Smooth muscle cell (in vitro differentiated cells): Measurements from ENCODE around the gene COQ8B. TPM values are rescaled to one million over a fixed set of nuclear protein-coding genes. Genes with fewer than 3 reads are reported as not detected.

Experiments
- DNase-seq: peaks from one replicate; lab custom pipeline; 2025; ENCODE audit not compliant: unreplicated experiment; lab: John Stamatoyannopoulos, UW
- H2AFZ ChIP-seq: fragments of 200-600 bp; sonication (generic); 2 replicates; pipeline ENCODE4 v1.6.0; 2016; ENCODE audit warnings: antibody characterized with exemption, low read depth, mild to moderate bottlenecking
- H3F3A ChIP-seq: fragments of 200-600 bp; sonication (generic); 2 replicates; pipeline ENCODE4 v1.6.0; 2017; ENCODE audit warnings: antibody characterized with exemption, low read depth
- H3K27ac ChIP-seq: fragments of 200-600 bp; sonication (generic); 2 replicates; pipeline ENCODE4 v1.5.1; 2016; ENCODE audit warnings: low read depth, mild to moderate bottlenecking
- H3K27me3 ChIP-seq: fragments of 200-600 bp; sonication (generic); 2 replicates; pipeline ENCODE4 v1.6.1; 2016; ENCODE audit warnings: low read depth, mild to moderate bottlenecking
- H3K36me3 ChIP-seq: fragments of 200-600 bp; sonication (generic); 2 replicates; pipeline ENCODE4 v1.5.1; 2016; ENCODE audit warnings: low read depth
- H3K4me1 ChIP-seq: fragments of 200-600 bp; sonication (generic); 2 replicates; pipeline ENCODE4 v1.5.1; 2016; ENCODE audit warnings: low read depth
- H3K4me2 ChIP-seq: fragments of 200-600 bp; sonication (generic); 2 replicates; pipeline ENCODE4 v1.6.0; 2016; ENCODE audit warnings: mild to moderate bottlenecking
- H3K4me3 ChIP-seq: fragments of 200-600 bp; sonication (generic); 2 replicates; pipeline ENCODE4 v1.5.1; 2016; ENCODE audit warnings: mild to moderate bottlenecking
- H3K79me2 ChIP-seq: fragments of 200-600 bp; sonication (generic); 2 replicates; pipeline ENCODE4 v1.6.0; 2016; ENCODE audit warnings: low read depth, mild to moderate bottlenecking
- H3K9ac ChIP-seq: fragments of 200-600 bp; sonication (generic); 2 replicates; pipeline ENCODE4 v1.6.0; 2016; ENCODE audit warnings: low read depth
- H3K9me3 ChIP-seq: fragments of 200-600 bp; sonication (generic); replicated peaks from 2 replicates; pipeline ENCODE4 v1.5.1; 2016; ENCODE audit warnings: low read depth
- H4K20me1 ChIP-seq: fragments of 200-600 bp; sonication (generic); 2 replicates; pipeline ENCODE4 v1.6.0; 2016; ENCODE audit warnings: low read depth
- CTCF ChIP-seq: fragments of 200-600 bp; sonication (generic); IDR thresholded peaks from 2 replicates; pipeline ENCODE4 v1.5.1; 2017; ENCODE audit warnings: borderline replicate concordance, mild to moderate bottlenecking, antibody characterized with exemption; ENCODE audit not compliant: insufficient read depth, poor library complexity, severe bottlenecking
- WGBS: methylation state at CpG from one replicate; pipeline ENCODE4 v1.1.7; 2016; ENCODE audit warnings: low lambda C conversion rate; 5-methylcytosine and 5-hydroxymethylcytosine counted together
- polyA plus RNA-seq: library from polyadenylated mRNA; unstranded; fragments of >200 nt; fragmentation: Nextera tagmentation; extraction: Ambion mirVana; gene quantifications from 2 replicates; pipeline ENCODE4 v1.2.1, GENCODE V29; 2016
- total RNA-seq: library from RNA; depleted of rRNA; stranded (reverse); fragments of >200 nt; gene quantifications from 2 replicates; pipeline ENCODE4 v1.2.3, GENCODE V29; 2014

COQ8B gene
- total and polyA plus RNA-seq, 2 experiments from 2014 or later, result 21.2 to 26.0 TPM

- H3F3A ChIP-seq, result no peaks in the 10 kb centered on the region
- H4K20me1 ChIP-seq, result peaks cover 42% of the 10 kb centered on the region
- H3K4me1 ChIP-seq, result no peaks in the 10 kb centered on the region
- H3K9ac ChIP-seq, result no peak overlapping the region
- DNase-seq, result no peak
- H3K36me3 ChIP-seq, result peaks cover 6% of the 10 kb centered on the region
- H3K4me3 ChIP-seq, result no peak overlapping the region
- TF ChIP-seq CTCF, result no peak
- no peak overlapping the region for H3K4me2 ChIP-seq
- no peaks in the 10 kb centered on the region for H3K9me3 ChIP-seq
- H3K27me3 ChIP-seq, result no peaks in the 10 kb centered on the region
- WGBS, result 90% methylated on average over 9 of the region's 9 CpGs
- no peak overlapping the region for H3K27ac ChIP-seq
- peaks cover 12% of the 10 kb centered on the region for H3K79me2 ChIP-seq
- H2AFZ ChIP-seq, result no peak overlapping the region
Measured at GRCh38 chr19:40683437-40683836, 33.2 kb downstream of the COQ8B start.

- no peak overlapping the region for H3K27ac ChIP-seq
- DNase-seq, result no peak
- no peak overlapping the region for H2AFZ ChIP-seq
- H3K4me2 ChIP-seq, result no peak overlapping the region
- no peaks in the 10 kb centered on the region for H3K9me3 ChIP-seq
- 94% methylated on average over 18 of the region's 18 CpGs for WGBS
- H3K4me3 ChIP-seq, result no peak overlapping the region
- H3F3A ChIP-seq, result no peaks in the 10 kb centered on the region
- H3K27me3 ChIP-seq, result no peaks in the 10 kb centered on the region
- peaks cover 32% of the 10 kb centered on the region for H4K20me1 ChIP-seq
- no peaks in the 10 kb centered on the region for H3K4me1 ChIP-seq
- peaks cover 13% of the 10 kb centered on the region for H3K36me3 ChIP-seq
- TF ChIP-seq CTCF, result no peak
- peaks cover 3% of the 10 kb centered on the region for H3K79me2 ChIP-seq
- no peak overlapping the region for H3K9ac ChIP-seq
Measured at GRCh38 chr19:40682431-40682964, 34.2 kb downstream of the COQ8B start.

GRCh38 chr19:40681039-40681438 is 35.6 kb downstream of the COQ8B start:
- no peak overlapping the region for H3K4me2 ChIP-seq
- H3K9me3 ChIP-seq, result no peaks in the 10 kb centered on the region
- peaks cover 16% of the 10 kb centered on the region for H3K36me3 ChIP-seq
- H3K4me1 ChIP-seq, result no peaks in the 10 kb centered on the region
- H3K27me3 ChIP-seq, result no peaks in the 10 kb centered on the region
- no peaks in the 10 kb centered on the region for H3K79me2 ChIP-seq
- DNase-seq, result no peak
- no peak overlapping the region for H3K27ac ChIP-seq
- H3K9ac ChIP-seq, result no peak overlapping the region
- WGBS, result 92% methylated on average over 4 of the region's 4 CpGs
- peaks cover 20% of the 10 kb centered on the region for H4K20me1 ChIP-seq
- no peaks in the 10 kb centered on the region for H3F3A ChIP-seq
- no peak overlapping the region for H2AFZ ChIP-seq
- no peak overlapping the region for H3K4me3 ChIP-seq
- no peak for TF ChIP-seq CTCF

- Histone ChIP-seq H3F3A (no peaks in the 10 kb centered on the region), H3K4me1 (no peaks in the 10 kb centered on the region), H3K27ac (no peak overlapping the region), H3K27me3 (no peaks in the 10 kb centered on the region), H3K36me3 (peaks cover 32% of the 10 kb centered on the region), H3K4me2 (no peak overlapping the region), H3K4me3 (no peak overlapping the region), H3K9me3 (no peaks in the 10 kb centered on the region), H4K20me1 (peaks cover 6% of the 10 kb centered on the region), H3K79me2 (no peaks in the 10 kb centered on the region), H2AFZ (no peak overlapping the region), H3K9ac (no peak overlapping the region)
- no peak for DNase-seq
- 96% methylated on average over 23 of the region's 23 CpGs for WGBS
- no peak for TF ChIP-seq CTCF
Measured at GRCh38 chr19:40677156-40677555, 39.5 kb downstream of the COQ8B start.
